LHCN-M2 (cell line): ENCODE results near the gene CALML3. TPM values are rescaled to one million over a fixed set of nuclear protein-coding genes. Genes with fewer than 3 reads are reported as not detected.

Experiments used
- DNase-seq: peaks from one replicate; pipeline ENCODE4 v3.0.0-alpha.2; 2012; ENCODE audit warnings: low read depth
- total RNA-seq: library from RNA; depleted of rRNA; stranded (reverse); fragments of >200 nt; gene quantifications from 2 replicates; pipeline ENCODE4 v1.2.3, GENCODE V29; 2014

The CALML3 gene
- total RNA-seq, 1 experiment from 2014 or later, result not detected

- DNase-seq, result no peak
These were observed 17.8 kb upstream of the CALML3 start for GRCh38 chr10:5506751-5507648.

- no peak for DNase-seq
These were observed 17.1 kb upstream of the CALML3 start for GRCh38 chr10:5507649-5508131.

GRCh38 chr10:5508161-5508604 is 16.6 kb upstream of the CALML3 start:
- DNase-seq, result no peak

- no peak for DNase-seq
These were observed 16.0 kb upstream of the CALML3 start for GRCh38 chr10:5508786-5509185.

- DNase-seq, result no peak
These were observed 15.5 kb upstream of the CALML3 start for GRCh38 chr10:5509236-5509635.

- no peak for DNase-seq
These were observed 15.1 kb upstream of the CALML3 start for GRCh38 chr10:5509691-5510090.

- DNase-seq, result no peak
These were observed 14.3 kb upstream of the CALML3 start for GRCh38 chr10:5510281-5511072.

GRCh38 chr10:5511231-5511884 is 13.4 kb upstream of the CALML3 start:
- no peak for DNase-seq

GRCh38 chr10:5511885-5512280 is 12.9 kb upstream of the CALML3 start:
- DNase-seq, result no peak

GRCh38 chr10:5512331-5512730 is 12.4 kb upstream of the CALML3 start:
- no peak for DNase-seq

- no peak for DNase-seq
These were observed 11.7 kb upstream of the CALML3 start for GRCh38 chr10:5512881-5513612.

- no peak for DNase-seq
These were observed 10.4 kb upstream of the CALML3 start for GRCh38 chr10:5514226-5514850.

GRCh38 chr10:5515948-5516761 is 8.6 kb upstream of the CALML3 start:
- DNase-seq, result no peak

GRCh38 chr10:5517546-5517945 is 7.2 kb upstream of the CALML3 start:
- no peak for DNase-seq

- no peak for DNase-seq
These were observed 6.6 kb upstream of the CALML3 start for GRCh38 chr10:5518143-5518542.

- no peak for DNase-seq
These were observed 5.7 kb upstream of the CALML3 start for GRCh38 chr10:5519054-5519453.

- no peak for DNase-seq
These were observed 1.7 kb upstream of the CALML3 start for GRCh38 chr10:5522913-5523560.

GRCh38 chr10:5523796-5524574 is 776 bp upstream of the CALML3 start:
- no peak for DNase-seq
